Pancreas (tissue), 10 donors: ENCODE results near the gene PDXK. TPM values are rescaled to one million over a fixed set of nuclear protein-coding genes. Genes with fewer than 3 reads are reported as not detected.

ENCODE experiments used
- ATAC-seq, 4 donors: fragments of 200-7000 bp; cut with Tn5 transposase; one replicate each; pipeline versions ENCODE4 v1.8.0 to v1.9.1; 2020; ENCODE audit warnings: mild to moderate bottlenecking in 4 of 4, moderate library complexity in 4 of 4
- DNase-seq, 6 donors: peaks; one replicate each; pipeline ENCODE4 v3.0.0-alpha.2; 2020
- FAIRE-seq: peaks from 2 replicates; lab custom pipeline; 2012; peaks lifted over from hg19 to GRCh38; lab: Jason Lieb, UNC
- H3K27ac ChIP-seq, 4 donors: fragments of 200-600 bp; sonication (generic); 1 replicate in 3 of 4; 2 replicates in 1 of 4; pipeline versions ENCODE4 v1.5.0 to v1.8.0; 2020
- H3K27me3 ChIP-seq, 4 donors: fragments of 200-600 bp; one replicate each; pipeline ENCODE4 v1.8.0; 2021
- H3K36me3 ChIP-seq, 3 donors: fragments of 200-600 bp; sonication (generic) in 1 of 3; one replicate each; pipeline versions ENCODE4 v1.5.0 to v1.8.0; 2020 to 2021
- H3K4me1 ChIP-seq, 3 donors: fragments of 200-600 bp; one replicate each; pipeline ENCODE4 v1.8.0; 2021
- H3K4me3 ChIP-seq, 4 donors: fragments of 200-600 bp; sonication (generic) in 2 of 4; one replicate each; pipeline versions ENCODE4 v1.5.0 to v1.8.0; 2020 to 2021
- H3K9me3 ChIP-seq, 4 donors: fragments of 200-600 bp; one replicate each; pipeline ENCODE4 v1.8.0; 2021
- WGBS, 2 donors: extraction: QIAGEN DNeasy Blood & Tissue Kit; methylation state at CpG; one replicate each; pipeline ENCODE4 v1.1.7; 2013; 5-methylcytosine and 5-hydroxymethylcytosine counted together
- intact Hi-C, 3 donors: fragments of 100-400 bp; cut with DNase I; formaldehyde crosslinking; loops; one replicate each; pipeline versions ENCODE4 v1.11.1 to v1.14.2; 2022
- polyA plus RNA-seq, 2 donors: library from polyadenylated mRNA; stranded (reverse); fragments of 200-250 nt; gene quantifications; one replicate each; pipeline ENCODE4 v1.2.3, GENCODE V29; 2013
- total RNA-seq, 6 donors: library from RNA; stranded (reverse); fragmentation: NEBNext Ultra II Directional in 4 of 6; extraction: Animal tissue kit (Norgen Biotek cat#: 25700) in 4 of 6; gene quantifications; one replicate each; pipeline versions ENCODE4 v1.2.1 to v1.2.4, GENCODE V29; 2021 to 2023
- TF ChIP-seq, protein P1 (sequence below), 4 donors: fragments of 200-600 bp; sonication (generic) in 3 of 4; IDR thresholded peaks; one replicate each; pipeline versions ENCODE4 v1.5.0 to v1.8.0; 2021; ENCODE audit warnings: antibody characterized with exemption in 4 of 4
- donor health status: healthy with polysubstance abuse.
- donor health status: DM: no; HTN: no; CAD: no; lungs with moderate emphysema.
- donor health status: DM: no; HTN: no; CAD: no.
- donor health status: control.
- donor health status: control.
- donor health status: Bipolar disorder and iron deficiency.
- donor health status: DM: yes; HTN: yes; CAD: no.
- donor health status: DM: no; HTN: no; CAD: no.
- donor health status: DM: no; HTN: no; CAD: no.
- donor health status: DM: yes; HTN: yes; CAD: no.

PDXK gene
- total and polyA plus RNA-seq, 8 donors, result 63.2 to 100 (median 65.9) TPM

DNA sequence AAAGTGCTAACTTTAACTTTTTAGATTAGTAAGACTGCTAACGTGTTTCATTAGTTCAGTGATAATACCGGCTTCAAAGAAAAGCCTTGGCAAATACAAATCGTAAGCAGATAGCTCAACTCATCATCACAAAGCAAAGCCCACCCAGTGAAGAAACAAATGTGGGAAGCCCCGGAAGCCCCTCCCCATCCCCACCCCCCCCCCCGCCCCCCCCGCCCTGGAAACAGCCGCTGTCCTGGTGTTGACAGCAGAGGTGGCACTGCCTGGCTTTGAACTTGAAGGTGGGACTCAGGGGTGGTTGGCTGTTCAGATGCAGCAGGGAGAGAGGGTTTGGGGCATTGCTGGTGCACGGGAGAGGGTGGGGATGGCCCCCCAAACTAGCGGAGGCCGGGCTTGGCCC is 14.1 kb downstream of the PDXK start:
- H3K9me3 ChIP-seq, result no peaks in the 10 kb centered on the region
- peaks cover 7 to 21% (median 19%) of the 10 kb centered on the region in 3 donors for H3K4me1 ChIP-seq
- H3K27ac ChIP-seq, result no peak overlapping the region
- no peaks in the 10 kb centered on the region for H3K27me3 ChIP-seq
- DNase-seq (no peak), FAIRE-seq (no peak), ATAC-seq (no peak)
- peaks cover 0 to 5% (median 0%) of the 10 kb centered on the region in 3 donors for H3K36me3 ChIP-seq
- intact Hi-C loops, result no loop called here
- TF ChIP-seq, protein P1, sequence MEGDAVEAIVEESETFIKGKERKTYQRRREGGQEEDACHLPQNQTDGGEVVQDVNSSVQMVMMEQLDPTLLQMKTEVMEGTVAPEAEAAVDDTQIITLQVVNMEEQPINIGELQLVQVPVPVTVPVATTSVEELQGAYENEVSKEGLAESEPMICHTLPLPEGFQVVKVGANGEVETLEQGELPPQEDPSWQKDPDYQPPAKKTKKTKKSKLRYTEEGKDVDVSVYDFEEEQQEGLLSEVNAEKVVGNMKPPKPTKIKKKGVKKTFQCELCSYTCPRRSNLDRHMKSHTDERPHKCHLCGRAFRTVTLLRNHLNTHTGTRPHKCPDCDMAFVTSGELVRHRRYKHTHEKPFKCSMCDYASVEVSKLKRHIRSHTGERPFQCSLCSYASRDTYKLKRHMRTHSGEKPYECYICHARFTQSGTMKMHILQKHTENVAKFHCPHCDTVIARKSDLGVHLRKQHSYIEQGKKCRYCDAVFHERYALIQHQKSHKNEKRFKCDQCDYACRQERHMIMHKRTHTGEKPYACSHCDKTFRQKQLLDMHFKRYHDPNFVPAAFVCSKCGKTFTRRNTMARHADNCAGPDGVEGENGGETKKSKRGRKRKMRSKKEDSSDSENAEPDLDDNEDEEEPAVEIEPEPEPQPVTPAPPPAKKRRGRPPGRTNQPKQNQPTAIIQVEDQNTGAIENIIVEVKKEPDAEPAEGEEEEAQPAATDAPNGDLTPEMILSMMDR (IDR thresholded peaks at IDR 0.05), result no peak
- WGBS, 2 donors, result 73 to 76% methylated on average over 9 to 10 of the region's 10 CpGs
- H3K4me3 ChIP-seq, result no peak overlapping the region

DNA sequence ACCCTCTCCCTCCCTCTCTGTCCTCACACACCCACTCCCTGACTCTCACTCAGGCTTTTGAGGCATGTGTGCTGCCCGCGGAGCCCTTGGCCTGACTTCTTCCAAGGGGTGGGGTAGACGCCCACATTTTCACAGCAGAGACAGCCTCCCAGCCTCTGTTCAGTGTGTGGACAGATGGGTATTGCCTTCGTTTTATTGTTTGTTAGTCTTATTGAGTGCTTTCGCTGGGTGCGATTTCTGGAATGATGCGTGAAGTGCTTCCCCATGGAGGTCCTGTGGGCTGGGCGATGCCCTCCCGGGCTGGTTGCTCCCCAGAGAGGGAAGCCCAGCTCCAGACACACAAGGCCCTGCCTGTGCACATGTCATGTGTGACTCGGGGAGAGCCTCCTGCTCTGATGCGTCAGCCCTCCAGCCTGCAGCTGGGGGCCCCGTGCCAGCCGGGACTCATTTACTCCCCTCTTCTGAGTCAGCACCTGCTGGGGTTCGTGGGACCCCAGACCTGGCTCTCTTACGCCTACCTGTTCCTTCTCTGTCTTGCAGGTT is 14.7 kb downstream of the PDXK start:
- ATAC-seq (peak in 3 of 4 donors; percentile 3 to 14 (median 10)), FAIRE-seq (no peak), DNase-seq (peak in 3 of 6 donors; percentile 52 to 64 (median 62))
- TF ChIP-seq, protein P1 (IDR thresholded peaks at IDR 0.05), result no peak
- H3K36me3 ChIP-seq, result peaks cover 0 to 5% (median 0%) of the 10 kb centered on the region in 3 donors
- no peak overlapping the region for H3K27ac ChIP-seq
- intact Hi-C loops, result no loop called here
- peaks cover 6 to 21% (median 16%) of the 10 kb centered on the region in 3 donors for H3K4me1 ChIP-seq
- H3K4me3 ChIP-seq, result no peak overlapping the region
- H3K27me3 ChIP-seq, result no peaks in the 10 kb centered on the region
- no peaks in the 10 kb centered on the region for H3K9me3 ChIP-seq
- 66 to 72% methylated on average over 15 of the region's 15 CpGs for WGBS, 2 donors

DNA sequence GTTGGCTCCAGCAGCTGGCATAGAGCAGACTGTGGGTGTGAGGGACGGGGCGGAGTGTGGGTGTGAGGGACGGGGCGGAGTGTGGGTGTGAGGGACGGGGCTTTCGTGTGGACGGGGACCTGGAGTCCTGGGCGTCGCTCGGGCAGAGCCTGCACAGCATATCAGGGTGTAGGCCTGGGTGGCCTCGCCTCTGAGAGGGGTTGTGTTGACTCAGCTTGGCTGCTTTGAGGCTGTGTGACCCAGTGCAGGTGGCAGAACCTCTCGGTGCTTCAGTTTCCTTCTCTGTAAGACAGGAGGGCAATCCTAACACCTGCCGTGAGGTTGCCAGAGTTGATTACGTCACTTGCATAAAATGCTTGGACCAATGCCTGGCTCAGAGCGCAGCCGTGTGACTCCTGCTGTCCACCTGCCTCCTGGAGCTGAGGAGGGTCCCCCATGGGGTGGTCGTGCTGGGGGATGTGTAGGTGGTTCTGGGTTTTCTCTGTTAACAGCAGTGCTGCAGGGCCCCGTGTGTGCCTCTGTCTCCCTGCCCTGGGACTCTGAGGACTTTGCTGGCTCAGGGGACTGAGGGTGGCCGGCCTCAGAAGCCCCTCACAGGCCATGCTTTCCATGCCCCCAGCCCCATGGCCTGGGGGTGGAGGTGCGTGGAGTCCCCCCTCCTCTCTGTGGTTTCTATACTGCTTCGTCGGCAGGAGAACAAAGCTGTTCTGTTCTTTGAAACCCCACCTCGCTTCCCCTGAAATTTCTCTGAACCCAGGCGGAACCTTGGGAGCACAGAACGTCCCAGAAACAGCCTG is 15.4 kb downstream of the PDXK start:
- WGBS, 2 donors, result 49 to 50% methylated on average over 25 of the region's 25 CpGs
- Histone ChIP-seq H3K36me3 (peaks cover 0 to 5% (median 0%) of the 10 kb centered on the region in 3 donors), H3K9me3 (no peaks in the 10 kb centered on the region), H3K27me3 (no peaks in the 10 kb centered on the region), H3K4me3 (no peak overlapping the region), H3K27ac (peak overlapping the region in 1 of 4 donors; percentile 22), H3K4me1 (peaks cover 6 to 18% (median 16%) of the 10 kb centered on the region in 3 donors)
- TF ChIP-seq, protein P1 (IDR thresholded peaks at IDR 0.05), result no peak
- DNase-seq (peak in 5 of 6 donors; percentile 55 to 79 (median 69)), FAIRE-seq (no peak), ATAC-seq (peak; percentile 64 to 74 (median 66))
- intact Hi-C loops, result no loop called here

DNA sequence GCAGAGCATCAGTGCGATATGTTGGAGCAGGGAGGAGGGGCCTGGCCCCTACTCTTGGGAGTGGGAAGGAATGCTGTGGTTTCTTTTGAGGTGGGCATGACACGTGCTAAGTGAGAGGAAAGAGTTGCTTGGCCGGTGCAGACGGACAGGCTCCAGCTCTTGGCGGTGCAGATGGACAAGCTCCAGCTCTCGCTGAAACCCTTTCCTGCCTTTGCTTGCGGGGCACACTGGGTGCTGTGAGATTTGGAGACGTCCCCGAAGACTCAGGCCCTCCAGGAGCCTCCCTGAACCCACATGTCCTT is 15.9 kb downstream of the PDXK start:
- H3K36me3 ChIP-seq, result peaks cover 0 to 5% (median 0%) of the 10 kb centered on the region in 3 donors
- TF ChIP-seq, protein P1 (IDR thresholded peaks at IDR 0.05), result no peak
- intact Hi-C loops, result no loop called here
- no peaks in the 10 kb centered on the region for H3K27me3 ChIP-seq
- H3K4me1 ChIP-seq, result peaks cover 6 to 17% (median 16%) of the 10 kb centered on the region in 3 donors
- ATAC-seq (peak in 1 of 4 donors; percentile 3), FAIRE-seq (no peak), DNase-seq (no peak)
- H3K9me3 ChIP-seq, result no peaks in the 10 kb centered on the region
- peak overlapping the region in 1 of 4 donors; percentile 22 for H3K27ac ChIP-seq
- no peak overlapping the region for H3K4me3 ChIP-seq
- 58 to 72% methylated on average over 9 of the region's 9 CpGs for WGBS, 2 donors
